ENCODE results near the gene MAML2.
A peak's percentile ranks its signal among the peaks of the same experiment; 100 is the strongest.

Gene MAML2

GRCh38 chr11:96156379-96156722 is 186.6 kb downstream of the MAML2 start:
- TF ChIP-seq CTCF (conservative IDR thresholded peaks at IDR 0.05; ENCODE audit: control insufficient read depth, insufficient read depth, low read depth, low read length) = no peak
- DNase-seq (ENCODE audit: low read depth) = no peak
- peak overlapping the region; percentile 21 for H3K4me3 ChIP-seq (ENCODE audit: control insufficient read depth, low read depth, low read length)

GRCh38 chr11:96155627-96156378 is 187.2 kb downstream of the MAML2 start:
- H3K4me3 ChIP-seq (ENCODE audit: control insufficient read depth, low read depth, low read length) = peak overlapping the region; percentile 21
- peak; percentile 99 for DNase-seq (ENCODE audit: low read depth)
- TF ChIP-seq CTCF (conservative IDR thresholded peaks at IDR 0.05; ENCODE audit: control insufficient read depth, insufficient read depth, low read depth, low read length) = peak; percentile 43

GRCh38 chr11:96154802-96155520 is 188.0 kb downstream of the MAML2 start:
- no peak for TF ChIP-seq CTCF (conservative IDR thresholded peaks at IDR 0.05; ENCODE audit: control insufficient read depth, insufficient read depth, low read depth, low read length)
- H3K4me3 ChIP-seq (ENCODE audit: control insufficient read depth, low read depth, low read length) = no peak overlapping the region
- DNase-seq (ENCODE audit: low read depth) = peak; percentile 85

- no peak overlapping the region for H3K4me3 ChIP-seq (ENCODE audit: control insufficient read depth, low read depth, low read length)
- no peak for DNase-seq (ENCODE audit: low read depth)
- no peak for TF ChIP-seq CTCF (conservative IDR thresholded peaks at IDR 0.05; ENCODE audit: control insufficient read depth, insufficient read depth, low read depth, low read length)
These were observed 190.4 kb downstream of the MAML2 start for GRCh38 chr11:96152623-96153022.

- TF ChIP-seq CTCF (conservative IDR thresholded peaks at IDR 0.05; ENCODE audit: control insufficient read depth, insufficient read depth, low read depth, low read length) = no peak
- peak; percentile 68 for DNase-seq (ENCODE audit: low read depth)
- no peak overlapping the region for H3K4me3 ChIP-seq (ENCODE audit: control insufficient read depth, low read depth, low read length)
These were observed 191.5 kb downstream of the MAML2 start for GRCh38 chr11:96151501-96151900.

GRCh38 chr11:96150609-96151008 is 192.4 kb downstream of the MAML2 start:
- no peak for DNase-seq (ENCODE audit: low read depth)
- H3K4me3 ChIP-seq (ENCODE audit: control insufficient read depth, low read depth, low read length) = no peak overlapping the region
- no peak for TF ChIP-seq CTCF (conservative IDR thresholded peaks at IDR 0.05; ENCODE audit: control insufficient read depth, insufficient read depth, low read depth, low read length)
